H7 (cell line): ENCODE measurements around the gene TC2N. TPM values are rescaled to one million over a fixed set of nuclear protein-coding genes. Genes with fewer than 3 reads are reported as not detected.
"Not testable (repeated sequence)": the region's sequence is repeated elsewhere in the genome, so short reads cannot be mapped to it uniquely, and the experiment has no call there.

ENCODE experiments used
- DNase-seq: peaks from one replicate; pipeline ENCODE4 v3.0.0; 2012
- H3K27me3 ChIP-seq: 2 replicates; pipeline ENCODE4 v1.6.0; 2011; ENCODE audit warnings: mild to moderate bottlenecking, low read length; ENCODE audit not compliant: control insufficient read depth, insufficient read depth
- H3K36me3 ChIP-seq: replicated peaks from 2 replicates; pipeline ENCODE4 v1.5.1; 2011; ENCODE audit warnings: low read length; ENCODE audit not compliant: control insufficient read depth, insufficient read depth
- H3K4me3 ChIP-seq: 2 replicates; pipeline ENCODE4 v1.5.1; 2011; ENCODE audit warnings: low read depth, mild to moderate bottlenecking, control low read depth, low read length, moderate library complexity; ENCODE audit not compliant: insufficient read depth
- total RNA-seq: library from RNA; depleted of rRNA; stranded (reverse); fragments of >200 nt; shearing (Covaris generic); gene quantifications from 2 replicates; pipeline ENCODE4 v1.2.3, GENCODE V29; 2014

Gene TC2N
- total RNA-seq, 1 experiment from 2014 or later = 6.7 TPM

- no peaks in the 10 kb centered on the region for H3K27me3 ChIP-seq
- no peak for DNase-seq
These were observed 633 bp downstream of the TC2N start for GRCh38 chr14:91866511-91867295.

DNA sequence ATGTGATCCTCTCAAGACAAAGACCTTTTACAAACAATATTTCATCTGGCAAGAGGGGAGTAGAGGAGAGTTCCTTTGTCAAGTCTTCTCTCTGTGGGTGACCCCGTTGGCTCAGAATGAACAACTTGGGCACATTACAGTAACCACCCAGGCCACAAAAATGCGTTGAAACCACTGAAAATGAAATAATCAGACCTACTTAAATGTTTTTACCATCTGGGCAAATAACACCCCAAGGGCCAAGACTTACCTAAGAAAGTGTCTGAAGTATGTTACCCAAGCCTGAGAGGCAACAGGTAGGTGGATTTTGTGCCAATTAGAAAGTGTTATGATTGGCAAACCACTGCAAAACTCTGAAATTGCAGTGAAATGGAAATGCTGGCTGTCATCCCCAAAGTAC is 1.3 kb downstream of the TC2N start:
- no peaks in the 10 kb centered on the region for H3K27me3 ChIP-seq
- no peak overlapping the region for H3K4me3 ChIP-seq
- H3K36me3 ChIP-seq = no peaks in the 10 kb centered on the region
- DNase-seq = no peak

More at GRCh38 chr14:91866511-91867295, 633 bp downstream of the TC2N start:
- Histone ChIP-seq H3K36me3 (no peaks in the 10 kb centered on the region), H3K4me3 (no peak overlapping the region)

- Histone ChIP-seq H3K27me3 (no peaks in the 10 kb centered on the region), H3K4me3 (no peak overlapping the region), H3K36me3 (no peaks in the 10 kb centered on the region)
- DNase-seq = no peak
These were observed 4.9 kb downstream of the TC2N start for GRCh38 chr14:91862417-91862816.

DNA sequence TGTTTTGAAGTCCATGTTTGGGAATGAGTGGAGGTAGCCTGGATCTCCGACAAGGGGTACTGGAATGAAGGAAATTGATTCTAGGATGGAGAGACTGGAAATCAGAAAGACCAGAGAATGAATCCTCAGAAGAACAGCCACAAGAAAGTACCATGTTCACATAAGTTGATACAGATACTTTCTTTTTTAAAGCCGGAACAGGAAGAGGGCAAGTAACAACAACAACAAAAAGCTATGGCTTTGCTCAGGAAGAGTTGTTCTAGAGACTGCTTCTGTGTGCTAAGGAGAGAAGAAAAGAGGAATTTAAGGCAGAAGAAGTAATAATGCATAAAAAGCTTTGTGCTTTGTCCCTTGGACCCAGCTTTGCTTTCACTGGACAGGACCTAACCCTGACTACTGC is 6.2 kb downstream of the TC2N start:
- H3K4me3 ChIP-seq = no peak overlapping the region
- DNase-seq = no peak
- H3K36me3 ChIP-seq = no peaks in the 10 kb centered on the region
- no peaks in the 10 kb centered on the region for H3K27me3 ChIP-seq

GRCh38 chr14:91860238-91860637 is 7.1 kb downstream of the TC2N start:
- no peak for DNase-seq
- Histone ChIP-seq H3K36me3 (no peaks in the 10 kb centered on the region), H3K27me3 (no peaks in the 10 kb centered on the region), H3K4me3 (no peak overlapping the region)

- H3K36me3 ChIP-seq = no peaks in the 10 kb centered on the region
- DNase-seq = no peak
- H3K27me3 ChIP-seq = no peaks in the 10 kb centered on the region
- H3K4me3 ChIP-seq = no peak overlapping the region
These were observed 8.6 kb downstream of the TC2N start for GRCh38 chr14:91858536-91859275.

DNA sequence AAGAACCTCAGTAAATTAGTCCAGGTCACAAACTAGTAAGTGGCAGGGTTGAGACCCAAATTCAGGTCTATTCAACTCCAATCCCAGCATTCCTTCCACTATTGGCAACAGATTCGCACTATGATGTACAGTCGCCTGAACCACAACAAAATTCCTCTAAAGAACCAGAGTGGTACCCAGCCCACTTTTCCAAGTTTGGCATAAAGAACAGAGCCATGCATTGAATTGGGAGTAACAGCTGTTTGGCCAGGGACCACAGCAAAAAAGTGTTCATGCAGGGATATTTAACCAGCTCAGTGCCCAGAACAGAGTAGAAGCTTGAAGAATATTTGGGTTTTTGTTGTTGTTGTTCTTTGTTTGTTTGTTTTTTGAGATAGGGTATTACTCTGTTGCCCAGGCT is 9.7 kb downstream of the TC2N start:
- Histone ChIP-seq H3K36me3 (no peaks in the 10 kb centered on the region), H3K27me3 (no peaks in the 10 kb centered on the region), H3K4me3 (no peak overlapping the region)
- no peak for DNase-seq

DNA sequence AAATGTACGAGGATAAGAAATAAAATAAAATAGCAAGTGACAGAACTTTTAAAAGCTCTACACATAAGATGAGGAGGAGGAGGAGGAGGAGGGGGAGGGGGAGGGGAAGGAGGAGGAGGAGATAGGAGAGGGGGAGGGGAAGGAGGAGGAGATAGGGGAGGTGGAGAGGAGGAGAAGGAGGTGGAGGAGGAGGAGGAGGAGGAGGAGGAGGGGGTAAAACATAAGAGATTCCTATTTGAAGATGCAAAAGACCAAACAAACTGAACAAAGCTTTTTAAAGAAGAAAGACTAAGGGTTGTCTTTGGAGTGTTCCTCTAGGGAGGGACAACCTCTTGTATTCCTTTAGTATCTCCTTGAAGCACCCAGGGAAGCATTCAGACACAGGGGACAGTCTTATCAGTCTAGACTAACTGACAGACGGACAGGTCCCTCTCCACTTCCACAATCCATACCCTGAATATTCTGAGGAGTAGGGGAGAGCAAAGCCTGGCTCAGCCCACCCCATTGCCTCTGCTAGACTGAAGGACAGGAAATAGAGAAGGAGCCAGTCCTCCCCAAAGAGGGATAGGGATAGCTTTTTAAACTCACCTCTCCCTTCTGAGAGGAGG is 12.9 kb downstream of the TC2N start:
- Histone ChIP-seq H3K4me3 (no peak overlapping the region), H3K36me3 (no peaks in the 10 kb centered on the region), H3K27me3 (no peaks in the 10 kb centered on the region)
- no peak for DNase-seq

GRCh38 chr14:91851563-91851962 is 15.8 kb downstream of the TC2N start:
- DNase-seq = no peak
- Histone ChIP-seq H3K27me3 (no peaks in the 10 kb centered on the region), H3K4me3 (no peak overlapping the region), H3K36me3 (no peaks in the 10 kb centered on the region)

- H3K27me3 ChIP-seq = no peaks in the 10 kb centered on the region
- no peak for DNase-seq
- no peaks in the 10 kb centered on the region for H3K36me3 ChIP-seq
- no peak overlapping the region for H3K4me3 ChIP-seq
These were observed 18.8 kb downstream of the TC2N start for GRCh38 chr14:91848504-91849001.

GRCh38 chr14:91847693-91848092 is 19.6 kb downstream of the TC2N start:
- Histone ChIP-seq H3K27me3 (no peaks in the 10 kb centered on the region), H3K36me3 (no peaks in the 10 kb centered on the region), H3K4me3 (no peak overlapping the region)
- no peak for DNase-seq

GRCh38 chr14:91845652-91846051 is 21.7 kb downstream of the TC2N start:
- Histone ChIP-seq H3K27me3 (no peaks in the 10 kb centered on the region; the same call in 1 of the 2 replicates), H3K4me3 (no peak overlapping the region), H3K36me3 (no peaks in the 10 kb centered on the region)
- DNase-seq = no peak

- H3K27me3 ChIP-seq, H3K4me3 ChIP-seq, DNase-seq, H3K36me3 ChIP-seq: not testable (repeated sequence)
These were observed 22.3 kb downstream of the TC2N start for GRCh38 chr14:91845056-91845455.

- no peak for DNase-seq
- H3K4me3 ChIP-seq = no peak overlapping the region
- no peaks in the 10 kb centered on the region for H3K36me3 ChIP-seq
- no peaks in the 10 kb centered on the region; the same call in 1 of the 2 replicates for H3K27me3 ChIP-seq
These were observed 23.3 kb downstream of the TC2N start for GRCh38 chr14:91844029-91844428.

DNA sequence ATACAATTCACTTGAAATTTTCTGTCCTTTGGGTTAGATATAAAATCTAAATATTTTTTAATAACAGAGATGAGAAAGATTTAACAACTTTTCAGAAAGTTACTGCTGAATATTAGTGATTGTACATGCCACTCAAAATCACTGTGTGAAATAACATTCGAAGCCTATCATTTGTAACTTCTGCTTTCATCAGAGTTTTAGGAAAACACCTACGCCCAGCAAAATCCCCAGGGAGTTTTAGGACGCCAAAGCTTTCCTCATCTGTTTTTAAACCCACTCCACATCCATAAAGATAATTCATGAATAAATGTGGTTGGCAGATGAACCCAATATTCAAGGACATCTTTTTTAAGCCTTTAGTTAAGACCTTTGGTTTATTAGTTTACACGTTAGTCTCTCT is 23.9 kb downstream of the TC2N start:
- H3K27me3 ChIP-seq = peaks cover under 1% of the 10 kb centered on the region; the same call in 1 of the 2 replicates
- no peak for DNase-seq
- H3K4me3 ChIP-seq = no peak overlapping the region
- no peaks in the 10 kb centered on the region for H3K36me3 ChIP-seq
